GM21825 (cell line): ENCODE data around the gene NSMCE4A.
"Not testable (repeated sequence)": the region's sequence is repeated elsewhere in the genome, so short reads cannot be mapped to it uniquely, and the experiment has no call there.

Experiments used
- ATAC-seq: cut with Tn5 transposase; IDR thresholded peaks from one replicate; pipeline ENCODE4 v1.9.1; 2021; ENCODE audit warnings: mild to moderate bottlenecking, moderate library complexity; ENCODE audit not compliant: unreplicated experiment

The NSMCE4A gene

GRCh38 chr10:121941532-121941931 lies 33.5 kb downstream of the NSMCE4A start:
- no peak for ATAC-seq

- no peak for ATAC-seq
These were observed 38.7 kb downstream of the NSMCE4A start for GRCh38 chr10:121936295-121936694.

GRCh38 chr10:121935702-121936101 lies 39.3 kb downstream of the NSMCE4A start:
- ATAC-seq = no peak

GRCh38 chr10:121930268-121931085 lies 44.5 kb downstream of the NSMCE4A start:
- ATAC-seq = not testable (repeated sequence)

- not testable (repeated sequence) for ATAC-seq
These were observed 45.3 kb downstream of the NSMCE4A start for GRCh38 chr10:121929585-121930267.

GRCh38 chr10:121928528-121928884 lies 46.5 kb downstream of the NSMCE4A start:
- ATAC-seq = peak; percentile 1

GRCh38 chr10:121927841-121928527 lies 47.0 kb downstream of the NSMCE4A start, which contains the start of gene ATE1:
Gene ATE1 (minus strand): TSS chr10:121928031. CDS start chr10:121927949, 82 bp downstream.
- peak; percentile 80 for ATAC-seq

- ATAC-seq = peak; percentile 41
These were observed 47.6 kb downstream of the NSMCE4A start for GRCh38 chr10:121927318-121927840.

- ATAC-seq = peak; percentile 10
These were observed 48.2 kb downstream of the NSMCE4A start for GRCh38 chr10:121926671-121927317.

GRCh38 chr10:121926157-121926556 lies 48.9 kb downstream of the NSMCE4A start:
- ATAC-seq = no peak

- no peak for ATAC-seq
These were observed 53.6 kb downstream of the NSMCE4A start for GRCh38 chr10:121921238-121921931.

GRCh38 chr10:121919666-121920065 lies 55.4 kb downstream of the NSMCE4A start:
- no peak for ATAC-seq

GRCh38 chr10:121918800-121919199 lies 56.2 kb downstream of the NSMCE4A start:
- ATAC-seq = not testable (repeated sequence)

- ATAC-seq = no peak
These were observed 60.4 kb downstream of the NSMCE4A start for GRCh38 chr10:121914661-121915060.

- ATAC-seq = no peak
These were observed 63.7 kb downstream of the NSMCE4A start for GRCh38 chr10:121911421-121911697.

- peak; percentile 46 for ATAC-seq
These were observed 64.2 kb downstream of the NSMCE4A start for GRCh38 chr10:121910673-121911420.
